H1 (cell line): ENCODE results near the gene TTLL1. TPM values are rescaled to one million over a fixed set of nuclear protein-coding genes. Genes with fewer than 3 reads are reported as not detected.

Experiments used
- CTCF ChIA-PET: fragments of 300-600 bp; sonication (Branson Sonifier 250); formaldehyde crosslinking; loops from one replicate; lab custom pipeline; 2021; ENCODE audit not compliant: partially characterized antibody; lab: Charles Lee
- POLR2A ChIA-PET: fragments of 300-600 bp; sonication (Branson Sonifier 250); formaldehyde crosslinking; loops from one replicate; lab custom pipeline; 2021; ENCODE audit warnings: inconsistent platforms; ENCODE audit not compliant: partially characterized antibody; lab: Charles Lee
- DNase-seq, 2 experiments: peaks; one replicate each; pipeline versions ENCODE4 v3.0.0 to v3.0.0-alpha.2; 2010 to 2022; ENCODE audit warnings: low spot score in 2 of 2, low read depth in 1 of 2, mixed read lengths in 1 of 2
- FAIRE-seq: peaks from 2 replicates; lab custom pipeline; 2011; peaks lifted over from hg19 to GRCh38; lab: Jason Lieb, UNC
- H2AFZ ChIP-seq: 2 replicates; pipeline ENCODE4 v1.8.1; 2012; ENCODE audit warnings: low read length, inconsistent platforms
- H2AK5ac ChIP-seq: 2 replicates; pipeline ENCODE4 v1.6.1; 2013; ENCODE audit warnings: low read depth, low read length
- H2BK120ac ChIP-seq: replicated peaks from 2 replicates; pipeline ENCODE3; 2013; ENCODE audit warnings: low read depth, low read length, inconsistent platforms
- H2BK12ac ChIP-seq: 2 replicates; pipeline ENCODE4 v1.6.1; 2013; ENCODE audit warnings: low read depth, low read length
- H2BK15ac ChIP-seq: 2 replicates; pipeline ENCODE4 v1.6.1; 2013; ENCODE audit warnings: low read length
- H2BK20ac ChIP-seq: 2 replicates; pipeline ENCODE4 v1.6.1; 2013; ENCODE audit warnings: low read length
- H2BK5ac ChIP-seq: 2 replicates; pipeline ENCODE4 v1.6.1; 2013; ENCODE audit warnings: low read depth, low read length
- H3K14ac ChIP-seq: 2 replicates; pipeline ENCODE4 v1.6.1; 2013; ENCODE audit warnings: inconsistent platforms; ENCODE audit not compliant: insufficient read length
- H3K18ac ChIP-seq: 2 replicates; pipeline ENCODE4 v1.6.1; 2013; ENCODE audit warnings: low read length; ENCODE audit errors: extremely low read depth
- H3K23ac ChIP-seq: 2 replicates; pipeline ENCODE4 v1.6.1; 2013; ENCODE audit warnings: inconsistent platforms; ENCODE audit not compliant: insufficient read length
- H3K23me2 ChIP-seq: 2 replicates; pipeline ENCODE4 v1.6.1; 2013; ENCODE audit warnings: low read depth, low read length
- H3K27ac ChIP-seq: 2 replicates; pipeline ENCODE4 v1.6.1; 2011; ENCODE audit warnings: low read depth, low read length, inconsistent platforms
- H3K27me3 ChIP-seq, 4 experiments: replicated peaks in 1 of 4; 1 replicate in 1 of 4; 2 replicates in 3 of 4; pipeline versions ENCODE4 v1.6.1 to v1.8.1; 2011 to 2013; ENCODE audit warnings: low read length in 3 of 4, mild to moderate bottlenecking in 3 of 4, inconsistent platforms in 2 of 4, mixed read lengths in 2 of 4, moderate library complexity in 1 of 4; ENCODE audit not compliant: control insufficient read depth in 3 of 4, insufficient read depth in 3 of 4; ENCODE audit errors: extremely low read depth in 1 of 4
- H3K36me3 ChIP-seq, 4 experiments: 2 replicates each; pipeline versions ENCODE4 v1.6.1 to v1.8.1; 2011 to 2013; ENCODE audit warnings: mild to moderate bottlenecking in 4 of 4, low read length in 3 of 4, moderate library complexity in 2 of 4, control low read depth in 1 of 4, inconsistent platforms in 1 of 4; ENCODE audit not compliant: insufficient read depth in 4 of 4, control insufficient read depth in 2 of 4
- H3K4ac ChIP-seq: replicated peaks from 2 replicates; pipeline ENCODE3; 2013; ENCODE audit warnings: low read length, low read depth, mixed read lengths, inconsistent platforms; ENCODE audit not compliant: insufficient read length
- H3K4me1 ChIP-seq, 4 experiments: replicated peaks in 1 of 4; 1 replicate in 1 of 4; 2 replicates in 3 of 4; pipeline versions ENCODE4 v1.6.1 to v1.8.1; 2011 to 2013; ENCODE audit warnings: low read length in 3 of 4, inconsistent platforms in 2 of 4, mixed read lengths in 1 of 4; ENCODE audit not compliant: insufficient read depth in 4 of 4, control insufficient read depth in 3 of 4
- H3K4me2 ChIP-seq, 2 experiments: 2 replicates each; pipeline versions ENCODE4 v1.6.1 to v1.8.1; 2011 to 2013; ENCODE audit warnings: low read depth in 2 of 2, low read length in 2 of 2, control low read depth in 1 of 2, inconsistent platforms in 1 of 2, mild to moderate bottlenecking in 1 of 2; ENCODE audit not compliant: insufficient read depth in 1 of 2
- H3K4me3 ChIP-seq, 4 experiments: fragments of 200-600, 300-600 bp in 1 of 4; sonication (generic), shearing (Covaris generic), sonication (Bioruptor Twin) in 1 of 4; 2 replicates each; pipeline versions ENCODE4 v1.5.1 to v1.8.1; 2011 to 2016; ENCODE audit warnings: low read length in 4 of 4, low read depth in 3 of 4, control low read depth in 2 of 4, inconsistent platforms in 2 of 4, mild to moderate bottlenecking in 2 of 4, mixed read lengths in 1 of 4, moderate library complexity in 1 of 4; ENCODE audit not compliant: insufficient read depth in 2 of 4; ENCODE audit errors: extremely low read depth in 1 of 4
- H3K56ac ChIP-seq: replicated peaks from 2 replicates; pipeline ENCODE3; 2013; ENCODE audit warnings: low read depth, mild to moderate bottlenecking, mixed read lengths, low read length, inconsistent platforms; ENCODE audit not compliant: insufficient read length
- H3K79me1 ChIP-seq: 2 replicates; pipeline ENCODE4 v1.6.1; 2013; ENCODE audit warnings: low read depth, low read length, control low read depth
- H3K79me2 ChIP-seq, 2 experiments: 2 replicates each; pipeline versions ENCODE4 v1.6.1 to v1.8.1; 2012 to 2013; ENCODE audit warnings: low read length in 2 of 2, mild to moderate bottlenecking in 2 of 2, inconsistent platforms in 1 of 2; ENCODE audit not compliant: insufficient read depth in 2 of 2, control insufficient read depth in 1 of 2
- H3K9ac ChIP-seq, 4 experiments: replicated peaks in 1 of 4; 1 replicate in 1 of 4; 2 replicates in 3 of 4; pipeline versions ENCODE4 v1.6.1 to v1.8.1; 2011 to 2013; ENCODE audit warnings: low read depth in 3 of 4, low read length in 3 of 4, control low read depth in 2 of 4, mild to moderate bottlenecking in 2 of 4, moderate library complexity in 2 of 4, inconsistent platforms in 1 of 4; ENCODE audit errors: extremely low read depth in 1 of 4
- H3K9me3 ChIP-seq, 2 experiments: 2 replicates each; pipeline versions ENCODE4 v1.6.1 to v1.8.1; 2012 to 2013; ENCODE audit warnings: mild to moderate bottlenecking in 2 of 2, moderate library complexity in 2 of 2, control low read depth in 1 of 2, inconsistent platforms in 1 of 2, low read depth in 1 of 2, low read length in 1 of 2, mixed read lengths in 1 of 2; ENCODE audit not compliant: insufficient read depth in 2 of 2
- H4K20me1 ChIP-seq, 2 experiments: replicated peaks in 1 of 2; 2 replicates each; pipeline versions ENCODE3 to v1.8.1; 2011 to 2013; ENCODE audit warnings: inconsistent platforms in 2 of 2, low read length in 2 of 2, mild to moderate bottlenecking in 1 of 2; ENCODE audit not compliant: insufficient read depth in 2 of 2, control insufficient read depth in 1 of 2
- H4K5ac ChIP-seq: 2 replicates; pipeline ENCODE4 v1.6.1; 2013; ENCODE audit warnings: low read length, low read depth, mixed read lengths, inconsistent platforms; ENCODE audit not compliant: insufficient read length
- H4K8ac ChIP-seq: 2 replicates; pipeline ENCODE4 v1.8.0; 2013; ENCODE audit warnings: mild to moderate bottlenecking, moderate library complexity, low read length, inconsistent platforms; ENCODE audit not compliant: insufficient read depth; ENCODE audit errors: extremely low read depth
- H4K91ac ChIP-seq: replicated peaks from 2 replicates; pipeline ENCODE3; 2013; ENCODE audit warnings: low read length, mixed read lengths, inconsistent platforms; ENCODE audit not compliant: insufficient read length
- BCL11A ChIP-seq, 2 experiments: IDR thresholded peaks; one replicate each; pipeline ENCODE4 v1.6.1; 2011; ENCODE audit warnings: low read depth in 2 of 2, low read length in 2 of 2, mild to moderate bottlenecking in 2 of 2
- KDM1A ChIP-seq: fragments of 200-600, 300-600 bp; sonication (generic); IDR thresholded peaks from 2 replicates; pipeline ENCODE4 v1.7.1; 2016; ENCODE audit warnings: mild to moderate bottlenecking, low read length, borderline replicate concordance
- KDM5A ChIP-seq: fragments of 200-600 bp; IDR thresholded peaks from 2 replicates; pipeline ENCODE4 v1.7.1; 2012; ENCODE audit warnings: mild to moderate bottlenecking, low read length, inconsistent platforms, mixed read lengths
- PHF8 ChIP-seq: fragments of 200-600 bp; sonication (generic); conservative IDR thresholded peaks from 2 replicates; pipeline ENCODE4 v1.7.1; 2012; ENCODE audit warnings: low read depth, mild to moderate bottlenecking, inconsistent platforms, low read length, moderate library complexity
- RBBP5 ChIP-seq: IDR thresholded peaks from 2 replicates; pipeline ENCODE4 v1.7.1; 2012; ENCODE audit warnings: low read depth, mild to moderate bottlenecking, inconsistent platforms, low read length, moderate library complexity, borderline replicate concordance
- SP4 ChIP-seq: IDR thresholded peaks from 2 replicates; pipeline ENCODE4 v1.6.1; 2012; ENCODE audit warnings: low read length, inconsistent platforms
- SUZ12 ChIP-seq: fragments of 200-600 bp; sonication (generic); IDR thresholded peaks from 2 replicates; pipeline ENCODE4 v1.6.1; 2012; ENCODE audit warnings: mild to moderate bottlenecking, inconsistent platforms, low read length, moderate library complexity, mixed read lengths
- TCF12 ChIP-seq: IDR thresholded peaks from 2 replicates; pipeline ENCODE4 v1.6.1; 2011; ENCODE audit warnings: low read depth, mild to moderate bottlenecking, low read length
- WGBS, 2 experiments: shearing (Covaris generic) in 1 of 2; methylation state at CpG; one replicate each; pipeline versions ENCODE4 v1.1.6 to v1.1.7; 2013 to 2015; ENCODE audit warnings: low lambda C conversion rate in 2 of 2, mixed read lengths in 2 of 2, inconsistent platforms in 1 of 2, low coverage in 1 of 2, missing lambda C conversion rate in 1 of 2; ENCODE audit not compliant: insufficient replicate concordance in 2 of 2, insufficient coverage in 1 of 2, insufficient read length in 1 of 2; ENCODE audit errors: extremely low coverage in 1 of 2, missing lambda C conversion rate in 1 of 2; 5-methylcytosine and 5-hydroxymethylcytosine counted together
- polyA plus RNA-seq, 7 experiments: library from polyadenylated mRNA; depleted of rRNA in 3 of 7; stranded (reverse) in 5 of 7; unstranded in 2 of 7; fragments of >200 nt in 5 of 7; fragments of 200-250 nt in 2 of 7; gene quantifications; 1 replicate in 5 of 7; 2 replicates in 1 of 7; 4 replicates in 1 of 7; pipeline versions ENCODE4 v1.2.1 to v1.2.3, GENCODE V29; 2011 to 2013; ENCODE audit warnings: missing spikeins in 2 of 7, mixed read lengths in 2 of 7
- total RNA-seq: library from RNA; stranded (reverse); fragmentation: NEBNext Ultra II Directional; extraction: Animal tissue kit (Norgen Biotek cat#: 25700); gene quantifications from 2 replicates; pipeline ENCODE4 v1.2.1, GENCODE V29; 2021
- TF ChIP-seq, protein P1 (sequence below): IDR thresholded peaks from 2 replicates; pipeline ENCODE4 v1.6.1; 2012; ENCODE audit warnings: inconsistent platforms
- TF ChIP-seq, protein P2 (sequence below): IDR thresholded peaks from 2 replicates; pipeline ENCODE4 v1.6.1; 2011; ENCODE audit warnings: low read length, improper control_type of control experiment

The TTLL1 gene
- total and polyA plus RNA-seq, 2 of the 8 experiments (the other 6 are each of a cell fraction or from before 2014, with no cell fraction given), result 5.0 to 13.8 TPM

DNA sequence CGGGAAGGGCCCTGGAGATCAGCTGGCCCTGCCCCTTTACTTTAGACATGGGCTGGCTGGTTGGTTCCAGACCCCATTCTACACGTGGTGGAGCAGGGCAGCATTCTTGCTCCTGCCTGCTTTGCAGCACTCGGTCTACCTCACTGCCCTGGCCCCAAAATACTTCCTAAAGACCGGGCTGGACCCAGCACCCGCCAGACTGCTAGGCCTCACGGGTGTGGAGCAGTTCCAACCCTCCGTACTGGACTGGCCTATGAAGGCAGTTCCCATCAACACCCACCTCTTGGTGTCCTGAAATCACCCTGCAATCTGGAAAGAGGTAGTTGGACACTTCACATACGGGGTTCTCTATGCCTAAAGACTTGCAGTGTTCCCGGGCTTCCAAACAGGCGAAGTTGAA is 47.6 kb upstream of the TTLL1 start:
- Histone ChIP-seq H3K23ac (no peak overlapping the region), H3K9ac (no peak overlapping the region), H3K4me2 (no peak overlapping the region), H4K8ac (no peak overlapping the region), H3K27ac (no peak overlapping the region), H3K18ac (no peak overlapping the region), H4K91ac (no peak overlapping the region), H2BK120ac (no peak overlapping the region), H4K20me1 (peaks cover 0 to 9% of the 10 kb centered on the region in 2 experiments), H3K56ac (no peak overlapping the region), H3K4me1 (no peaks in the 10 kb centered on the region), H2BK20ac (no peak overlapping the region), H3K23me2 (no peaks in the 10 kb centered on the region), H3K36me3 (peaks cover 5 to 69% (median 24%) of the 10 kb centered on the region in 4 experiments; a peak in 6 of 8 replicates), H2BK5ac (no peak overlapping the region), H3K79me1 (peaks cover 5% of the 10 kb centered on the region), H3K4ac (no peak overlapping the region), H2BK12ac (no peak overlapping the region), H3K27me3 (no peaks in the 10 kb centered on the region), H2AFZ (no peak overlapping the region), H2BK15ac (no peak overlapping the region), H2AK5ac (no peak overlapping the region), H3K9me3 (no peaks in the 10 kb centered on the region), H3K14ac (no peak overlapping the region), H3K4me3 (no peak overlapping the region), H3K79me2 (peaks cover 0 to 5% of the 10 kb centered on the region in 2 experiments; a peak in 1 of 4 replicates), H4K5ac (no peak overlapping the region)
- POLR2A ChIA-PET, result interaction anchor here (0.7 to 1.6 kb wide), 2 partner anchors 9 to 78 kb away, joined by 3 read pairs; no protein-coding TSS in a partner anchor
- CTCF ChIA-PET, result interaction anchor here (1.0 to 2.6 kb wide), 8 partner anchors 8 to 92 kb away, joined by 3 to 10 read pairs (median 4); no protein-coding TSS in a partner anchor
- 95% methylated on average over 10 of the region's 10 CpGs; no CpG with 5 or more reads in 1 of the 2 experiments for WGBS, 2 experiments
- no peak for DNase-seq
- TF ChIP-seq, protein P1, sequence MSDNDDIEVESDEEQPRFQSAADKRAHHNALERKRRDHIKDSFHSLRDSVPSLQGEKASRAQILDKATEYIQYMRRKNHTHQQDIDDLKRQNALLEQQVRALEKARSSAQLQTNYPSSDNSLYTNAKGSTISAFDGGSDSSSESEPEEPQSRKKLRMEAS, result no peak
- TF ChIP-seq SP4 (no peak), TCF12 (no peak), PHF8 (no peak), BCL11A (IDR thresholded peaks at IDR 0.05; ENCODE audit: low read depth in 2 of 2, low read length in 2 of 2) (no peak), RBBP5 (no peak), KDM5A (no peak), SUZ12 (no peak), KDM1A (no peak)
- TF ChIP-seq, protein P2, sequence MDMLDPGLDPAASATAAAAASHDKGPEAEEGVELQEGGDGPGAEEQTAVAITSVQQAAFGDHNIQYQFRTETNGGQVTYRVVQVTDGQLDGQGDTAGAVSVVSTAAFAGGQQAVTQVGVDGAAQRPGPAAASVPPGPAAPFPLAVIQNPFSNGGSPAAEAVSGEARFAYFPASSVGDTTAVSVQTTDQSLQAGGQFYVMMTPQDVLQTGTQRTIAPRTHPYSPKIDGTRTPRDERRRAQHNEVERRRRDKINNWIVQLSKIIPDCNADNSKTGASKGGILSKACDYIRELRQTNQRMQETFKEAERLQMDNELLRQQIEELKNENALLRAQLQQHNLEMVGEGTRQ, result no peak
- FAIRE-seq, result no peak
